Measurements from ENCODE around the gene TSPYL2.
A peak's percentile ranks its signal among the peaks of the same experiment; 100 is the strongest.

The TSPYL2 gene

DNA sequence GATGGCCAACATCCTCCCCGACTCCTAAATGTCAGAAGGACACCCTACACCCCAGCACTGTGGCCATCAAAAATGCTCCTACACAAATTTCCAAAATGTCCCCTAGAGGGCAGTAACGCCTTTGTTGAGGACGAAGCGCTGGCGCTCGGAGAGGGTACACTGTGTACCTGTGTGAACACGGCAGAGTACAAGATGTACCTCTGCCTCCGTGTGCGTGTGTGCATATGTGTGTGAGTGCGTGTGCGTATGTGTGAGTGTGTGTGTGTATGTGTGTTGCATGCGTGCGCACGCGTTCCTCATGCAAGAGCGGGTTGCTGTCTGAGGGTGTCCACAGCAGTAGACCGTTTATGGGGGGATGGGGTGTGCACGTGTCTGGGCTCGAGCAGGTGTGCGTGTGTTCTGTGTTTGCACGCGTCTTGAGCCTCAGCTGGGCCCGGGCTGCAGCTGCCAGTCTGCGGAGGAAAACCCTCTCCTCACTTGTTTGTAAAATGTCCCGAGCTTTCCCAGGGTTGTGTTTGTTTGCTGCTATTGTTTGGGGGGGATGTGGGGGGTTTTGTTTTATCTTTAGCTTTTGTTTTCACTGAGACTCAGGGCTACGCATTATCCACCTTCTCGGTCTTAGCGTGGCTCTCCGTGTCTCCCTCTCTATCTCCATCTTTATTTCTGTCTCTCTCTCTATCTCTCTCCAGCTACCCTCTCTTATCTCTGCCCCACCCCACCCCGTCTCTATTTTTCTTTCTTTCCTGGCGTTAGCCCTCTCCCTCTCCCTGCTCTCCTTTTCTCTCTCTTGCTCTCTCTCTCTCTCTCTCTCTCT lies 10.4 kb upstream of the TSPYL2 start:
- CTCF ChIA-PET, result no interaction called here
- POLR2A ChIA-PET (ENCODE audit: low non-redundant PET), result no interaction called here
- TF ChIP-seq CTCF (conservative IDR thresholded peaks at IDR 0.05; ENCODE audit: low read depth), result peak; percentile 42
- H3K27ac ChIP-seq, result peak overlapping the region; percentile 65
- no peak for DNase-seq (ENCODE audit: low spot score)

DNA sequence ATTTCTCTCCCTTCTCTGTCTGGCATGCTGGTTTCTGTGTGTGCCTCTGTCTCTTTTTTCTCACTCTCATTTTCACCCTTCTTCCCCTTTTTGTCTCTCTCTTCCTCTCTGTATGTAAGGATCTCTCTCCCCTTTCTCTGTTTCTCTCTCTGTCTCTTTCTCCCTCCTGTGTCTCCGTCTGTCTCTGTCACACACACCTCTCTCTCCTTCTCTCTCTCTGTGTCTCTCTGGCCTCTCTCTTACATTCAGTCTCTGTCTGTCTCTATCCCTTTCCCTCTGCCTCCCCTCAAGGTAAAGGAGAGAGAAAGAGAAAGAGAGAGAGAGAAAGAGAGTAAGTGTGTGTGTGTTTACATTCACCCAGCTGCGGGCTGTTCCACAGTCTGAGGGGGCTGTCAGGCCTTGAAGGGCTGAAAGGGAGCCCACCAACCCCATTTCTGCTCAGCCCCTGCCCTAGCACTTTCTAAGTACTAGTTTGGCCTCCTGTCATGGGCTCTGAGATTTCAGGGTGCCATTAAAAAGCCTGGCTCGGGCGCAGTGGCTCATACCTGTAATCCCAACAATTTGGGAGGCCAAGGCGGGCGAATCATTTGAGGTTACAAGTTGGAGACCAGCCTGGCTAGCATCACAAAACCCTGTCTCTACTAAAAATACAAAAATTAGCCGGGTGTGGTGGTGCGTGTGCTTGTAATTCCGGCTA lies 9.6 kb upstream of the TSPYL2 start:
- no peak for DNase-seq (ENCODE audit: low spot score)
- no peak for TF ChIP-seq CTCF (conservative IDR thresholded peaks at IDR 0.05; ENCODE audit: low read depth)
- POLR2A ChIA-PET (ENCODE audit: low non-redundant PET), result no interaction called here
- CTCF ChIA-PET, result no interaction called here
- peak overlapping the region; percentile 78 for H3K27ac ChIP-seq

DNA sequence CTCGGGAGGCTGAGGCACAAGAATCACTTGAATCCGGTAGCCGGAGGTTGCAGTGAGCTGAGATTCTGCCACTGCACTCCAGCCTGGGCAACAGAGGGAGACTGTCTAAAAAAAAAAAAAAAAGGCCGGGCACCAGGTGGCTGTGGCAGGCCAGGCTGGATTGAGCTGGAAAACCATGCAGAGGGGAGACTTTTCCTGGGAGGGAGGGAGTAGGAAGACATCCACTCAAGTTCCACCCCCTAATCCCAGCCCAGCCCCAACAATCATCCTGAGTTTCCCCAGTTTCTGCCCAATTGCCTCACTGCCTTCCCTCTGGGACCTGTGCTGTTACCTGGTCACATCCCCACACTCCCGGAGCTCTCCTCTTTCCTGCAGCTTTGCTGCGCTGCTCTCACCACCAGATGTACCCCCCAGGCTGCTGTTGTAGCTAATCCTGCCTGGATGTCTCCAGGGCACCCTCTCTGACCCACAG lies 9.0 kb upstream of the TSPYL2 start:
- peak overlapping the region; percentile 78 for H3K27ac ChIP-seq
- no peak for DNase-seq (ENCODE audit: low spot score)
- ChIA-PET POLR2A (ENCODE audit: low non-redundant PET) (no interaction called here), CTCF (interaction anchor here (0.6 kb wide), 1 partner anchor 84 kb away, joined by 4 read pairs; no protein-coding TSS in a partner anchor)
- no peak for TF ChIP-seq CTCF (conservative IDR thresholded peaks at IDR 0.05; ENCODE audit: low read depth)

DNA sequence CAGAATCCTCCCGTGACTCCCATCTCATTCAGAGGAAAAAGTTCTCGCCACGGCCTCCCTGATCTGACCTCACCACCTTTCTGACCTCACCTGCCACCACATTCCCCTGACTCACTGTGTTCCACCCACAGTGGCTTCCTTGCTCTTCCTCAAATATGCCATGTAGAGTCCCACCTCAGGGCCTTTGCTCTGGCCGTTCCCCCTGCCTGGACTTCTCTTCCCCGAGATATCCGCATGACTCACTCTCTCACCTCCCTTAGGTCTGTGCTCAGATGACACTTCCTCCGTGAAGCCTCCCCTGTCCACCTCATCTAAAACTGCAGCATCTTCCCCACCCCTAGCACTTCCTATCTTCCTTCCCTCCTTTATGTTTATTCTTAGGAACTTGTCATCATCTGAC lies 7.2 kb upstream of the TSPYL2 start:
- ChIA-PET POLR2A (ENCODE audit: low non-redundant PET) (no interaction called here), CTCF (no interaction called here)
- no peak for TF ChIP-seq CTCF (conservative IDR thresholded peaks at IDR 0.05; ENCODE audit: low read depth)
- no peak overlapping the region for H3K27ac ChIP-seq
- DNase-seq (ENCODE audit: low spot score), result no peak

DNA sequence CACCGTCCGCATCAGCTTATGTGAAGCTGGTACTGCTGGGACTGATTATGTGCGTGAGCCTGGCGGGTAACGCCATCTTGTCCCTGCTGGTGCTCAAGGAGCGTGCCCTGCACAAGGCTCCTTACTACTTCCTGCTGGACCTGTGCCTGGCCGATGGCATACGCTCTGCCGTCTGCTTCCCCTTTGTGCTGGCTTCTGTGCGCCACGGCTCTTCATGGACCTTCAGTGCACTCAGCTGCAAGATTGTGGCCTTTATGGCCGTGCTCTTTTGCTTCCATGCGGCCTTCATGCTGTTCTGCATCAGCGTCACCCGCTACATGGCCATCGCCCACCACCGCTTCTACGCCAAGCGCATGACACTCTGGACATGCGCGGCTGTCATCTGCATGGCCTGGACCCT lies 5.5 kb upstream of the TSPYL2 start:
- ChIA-PET POLR2A (ENCODE audit: low non-redundant PET) (no interaction called here), CTCF (no interaction called here)
- H3K27ac ChIP-seq, result no peak overlapping the region
- TF ChIP-seq CTCF (conservative IDR thresholded peaks at IDR 0.05; ENCODE audit: low read depth), result no peak
- no peak for DNase-seq (ENCODE audit: low spot score)

DNA sequence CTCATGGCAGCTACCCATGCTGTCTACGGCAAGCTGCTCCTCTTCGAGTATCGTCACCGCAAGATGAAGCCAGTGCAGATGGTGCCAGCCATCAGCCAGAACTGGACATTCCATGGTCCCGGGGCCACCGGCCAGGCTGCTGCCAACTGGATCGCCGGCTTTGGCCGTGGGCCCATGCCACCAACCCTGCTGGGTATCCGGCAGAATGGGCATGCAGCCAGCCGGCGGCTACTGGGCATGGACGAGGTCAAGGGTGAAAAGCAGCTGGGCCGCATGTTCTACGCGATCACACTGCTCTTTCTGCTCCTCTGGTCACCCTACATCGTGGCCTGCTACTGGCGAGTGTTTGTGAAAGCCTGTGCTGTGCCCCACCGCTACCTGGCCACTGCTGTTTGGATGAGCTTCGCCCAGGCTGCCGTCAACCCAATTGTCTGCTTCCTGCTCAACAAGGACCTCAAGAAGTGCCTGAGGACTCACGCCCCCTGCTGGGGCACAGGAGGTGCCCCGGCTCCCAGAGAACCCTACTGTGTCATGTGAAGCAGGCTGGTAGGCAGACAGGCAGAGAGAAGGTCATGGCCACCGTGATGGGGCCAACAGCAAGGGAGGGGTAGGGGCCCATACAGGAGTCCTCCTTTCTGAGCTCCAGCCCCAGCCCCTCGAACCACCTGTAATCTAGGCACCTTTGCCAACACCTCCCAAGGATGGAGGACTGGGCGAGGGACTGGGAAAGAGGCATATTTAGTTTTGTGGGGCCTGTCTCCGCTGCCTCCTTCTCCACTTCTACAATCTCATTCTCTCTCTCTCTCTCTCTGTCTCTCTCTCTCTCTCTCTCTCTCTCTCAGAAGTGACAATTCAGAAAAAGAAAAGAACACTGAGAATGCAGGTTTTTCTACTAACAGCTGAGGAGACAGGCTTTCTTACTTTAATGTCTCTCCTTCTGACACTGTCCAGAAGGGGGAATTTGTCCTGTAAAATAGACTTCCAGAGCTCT lies 4.7 kb upstream of the TSPYL2 start:
- no peak for TF ChIP-seq CTCF (conservative IDR thresholded peaks at IDR 0.05; ENCODE audit: low read depth)
- CTCF ChIA-PET, result no interaction called here
- DNase-seq (ENCODE audit: low spot score), result no peak
- POLR2A ChIA-PET (ENCODE audit: low non-redundant PET), result no interaction called here
- no peak overlapping the region for H3K27ac ChIP-seq

Measured in RWPE1 (cell line).